Esophagus squamous epithelium (tissue), 4 donors: Measurements from ENCODE around the gene PRAMEF5.
"Not testable (repeated sequence)": the region's sequence is repeated elsewhere in the genome, so short reads cannot be mapped to it uniquely, and the experiment has no call there.

Experiments used
- POLR2A ChIP-seq, 4 donors: fragments of 450-650 bp; IDR thresholded peaks; one replicate each; pipeline ENCODE4 v1.6.1; 2017; ENCODE audit warnings: antibody characterized with exemption in 4 of 4, mild to moderate bottlenecking in 4 of 4, moderate library complexity in 3 of 4
- TF ChIP-seq, protein P1 (sequence below), 6 experiments: fragments of 450-650 bp in 4 of 6; fragments of 200-600 bp in 2 of 6; sonication (generic) in 2 of 6; IDR thresholded peaks; one replicate each; pipeline ENCODE4 v1.5.1; 2016 to 2019; ENCODE audit warnings: antibody characterized with exemption in 6 of 6, mild to moderate bottlenecking in 4 of 6, moderate library complexity in 4 of 6

DNA sequence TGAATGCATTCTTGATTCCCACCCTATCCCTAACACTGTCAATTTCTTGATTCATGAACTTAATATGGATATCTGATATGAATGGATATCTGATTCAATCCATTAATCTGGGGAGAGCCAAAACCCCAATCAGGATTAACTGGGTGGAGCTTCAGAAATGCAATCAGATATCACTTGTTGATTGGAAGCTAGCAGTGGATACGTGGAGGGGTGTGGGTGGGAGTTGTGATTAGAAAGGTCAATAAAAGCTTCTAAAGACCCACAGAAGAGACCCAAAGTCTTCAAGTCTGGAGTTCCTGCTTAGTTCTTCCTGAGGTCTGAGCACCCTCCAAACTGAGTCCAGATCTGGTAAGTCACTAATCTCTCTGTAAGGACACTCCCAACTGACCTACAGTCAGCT, 49.2 kb downstream of the PRAMEF5 start, which contains the start of gene PRAMEF33:
- TF ChIP-seq, protein P1, sequence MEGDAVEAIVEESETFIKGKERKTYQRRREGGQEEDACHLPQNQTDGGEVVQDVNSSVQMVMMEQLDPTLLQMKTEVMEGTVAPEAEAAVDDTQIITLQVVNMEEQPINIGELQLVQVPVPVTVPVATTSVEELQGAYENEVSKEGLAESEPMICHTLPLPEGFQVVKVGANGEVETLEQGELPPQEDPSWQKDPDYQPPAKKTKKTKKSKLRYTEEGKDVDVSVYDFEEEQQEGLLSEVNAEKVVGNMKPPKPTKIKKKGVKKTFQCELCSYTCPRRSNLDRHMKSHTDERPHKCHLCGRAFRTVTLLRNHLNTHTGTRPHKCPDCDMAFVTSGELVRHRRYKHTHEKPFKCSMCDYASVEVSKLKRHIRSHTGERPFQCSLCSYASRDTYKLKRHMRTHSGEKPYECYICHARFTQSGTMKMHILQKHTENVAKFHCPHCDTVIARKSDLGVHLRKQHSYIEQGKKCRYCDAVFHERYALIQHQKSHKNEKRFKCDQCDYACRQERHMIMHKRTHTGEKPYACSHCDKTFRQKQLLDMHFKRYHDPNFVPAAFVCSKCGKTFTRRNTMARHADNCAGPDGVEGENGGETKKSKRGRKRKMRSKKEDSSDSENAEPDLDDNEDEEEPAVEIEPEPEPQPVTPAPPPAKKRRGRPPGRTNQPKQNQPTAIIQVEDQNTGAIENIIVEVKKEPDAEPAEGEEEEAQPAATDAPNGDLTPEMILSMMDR (IDR thresholded peaks at IDR 0.05): not testable (repeated sequence)
- not testable (repeated sequence) for TF ChIP-seq POLR2A (IDR thresholded peaks at IDR 0.05)
